Thyroid gland (tissue), 4 donors: Measurements from ENCODE around the gene NCOA5.

Experiments
- CTCF ChIP-seq, 6 experiments: fragments of 200-600 bp in 3 of 6; fragments of 450-650 bp in 3 of 6; sonication (generic) in 3 of 6; IDR thresholded peaks; one replicate each; pipeline ENCODE4 v1.5.1; 2016 to 2019; ENCODE audit warnings: antibody characterized with exemption in 6 of 6, mild to moderate bottlenecking in 2 of 6, inconsistent platforms in 1 of 6, moderate library complexity in 1 of 6
- POLR2A ChIP-seq, 2 donors: fragments of 450-650 bp; IDR thresholded peaks; one replicate each; pipeline ENCODE4 v1.6.1; 2017; ENCODE audit warnings: antibody characterized with exemption in 2 of 2, mild to moderate bottlenecking in 2 of 2, moderate library complexity in 1 of 2

GRCh38 chr20:46118481-46119020 is 28.8 kb upstream of the NCOA5 start:
- TF ChIP-seq CTCF (IDR thresholded peaks at IDR 0.05) (no peak), POLR2A (IDR thresholded peaks at IDR 0.05) (no peak)
